GM12892 (cell line): ENCODE measurements around the gene KHSRP.

Experiments
- DNase-seq: peaks from one replicate; pipeline ENCODE4 v3.0.0; 2011; ENCODE audit not compliant: insufficient read length
- FAIRE-seq: peaks from 2 replicates; lab custom pipeline; 2011; peaks lifted over from hg19 to GRCh38; lab: Jason Lieb, UNC
- POLR2A ChIP-seq: IDR thresholded peaks from 2 replicates; pipeline ENCODE4 v1.6.1; 2011; ENCODE audit warnings: low read depth, low read length, control low read depth
- POLR2AphosphoS5 ChIP-seq: IDR thresholded peaks from 2 replicates; pipeline ENCODE4 v1.6.1; 2011; ENCODE audit warnings: low read depth, low read length, control low read depth
- TAF1 ChIP-seq: IDR thresholded peaks from 2 replicates; pipeline ENCODE4 v1.6.1; 2011; ENCODE audit warnings: low read depth, mild to moderate bottlenecking, control low read depth, low read length, borderline replicate concordance

Gene KHSRP

DNA sequence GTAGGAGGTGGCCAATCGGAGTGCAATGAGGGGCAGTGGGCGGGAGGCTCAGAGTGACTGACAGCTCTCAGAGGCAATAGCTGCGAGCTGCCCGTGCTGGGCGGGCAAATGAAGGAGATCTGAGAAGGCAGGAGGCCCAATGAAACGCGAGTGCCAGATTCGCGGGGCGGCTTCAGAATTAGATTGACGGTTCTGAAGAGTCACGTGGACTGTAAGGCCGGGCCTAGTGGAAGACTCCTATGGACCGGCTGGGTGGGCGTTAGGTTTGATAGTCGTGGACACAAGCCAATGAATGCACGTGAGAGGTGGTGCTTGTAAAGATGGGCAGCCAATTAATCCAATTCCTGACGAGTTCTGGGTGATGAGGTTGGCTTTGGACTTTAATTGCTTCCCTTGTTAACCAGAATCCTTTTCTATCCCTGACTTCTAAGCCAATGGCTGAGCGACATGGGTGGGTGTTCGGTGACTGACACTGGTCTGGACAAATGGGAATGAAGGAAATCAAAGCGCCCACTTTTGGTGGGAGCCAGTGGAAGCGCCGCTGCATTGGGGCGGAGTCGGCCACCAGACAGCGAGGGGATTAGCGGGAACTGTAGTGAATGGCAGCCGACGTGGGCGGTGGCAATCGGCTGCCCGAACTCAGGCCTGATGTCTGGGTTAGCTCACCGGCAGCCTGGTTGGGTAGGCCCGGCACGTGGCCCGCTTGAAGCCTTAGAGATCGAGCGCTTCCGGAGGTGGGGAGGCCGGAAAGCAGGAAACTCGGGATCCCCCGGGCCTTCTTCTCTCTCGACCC lies 524 bp upstream of the KHSRP start:
- peak; percentile 100 for FAIRE-seq
- TF ChIP-seq TAF1: no peak
- peak; percentile 46; the same call in 1 of the 2 replicates for TF ChIP-seq POLR2A
- 0 out of 2 replicates have a peak, but pooled peaks have one; percentile 11 for TF ChIP-seq POLR2AphosphoS5
- peak; percentile 99 for DNase-seq

DNA sequence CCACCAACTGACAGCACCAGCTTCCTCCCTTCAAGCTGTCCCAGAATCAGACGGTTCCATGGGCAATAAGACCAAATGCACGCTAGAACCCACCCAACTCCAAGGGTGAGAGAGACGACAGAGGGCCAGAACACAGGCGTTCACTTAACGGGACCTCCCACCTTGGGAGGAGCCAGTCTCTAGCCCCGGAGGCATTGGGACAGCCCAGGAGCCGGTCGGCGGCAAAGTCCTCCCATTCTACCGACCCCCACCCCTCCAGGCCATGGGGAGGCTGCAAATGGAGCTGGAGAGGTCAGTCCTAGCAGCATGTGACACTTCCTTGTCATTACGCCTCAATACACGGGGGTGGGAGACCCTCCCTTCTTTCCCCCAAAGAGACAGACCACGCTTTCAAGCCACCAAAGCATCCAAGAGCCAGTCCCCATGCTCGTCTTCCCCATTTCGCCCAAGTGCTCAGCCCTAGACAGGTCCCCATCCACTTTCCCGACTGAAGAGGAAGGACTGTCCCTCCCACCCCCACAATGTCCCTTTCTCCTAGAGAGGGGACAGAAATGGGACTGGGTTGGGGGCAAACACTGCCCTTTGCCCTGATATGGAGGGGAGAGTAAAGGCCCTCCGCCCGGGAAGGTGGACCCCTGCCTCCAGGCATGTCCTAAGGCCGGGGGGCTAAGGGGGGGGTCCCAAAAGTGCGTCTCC lies 964 bp downstream of the KHSRP start:
- DNase-seq (no peak), FAIRE-seq (peak; percentile 64)
- TF ChIP-seq POLR2AphosphoS5 (0 out of 2 replicates have a peak, but pooled peaks have one; percentile 19), POLR2A (no peak), TAF1 (no peak)

DNA sequence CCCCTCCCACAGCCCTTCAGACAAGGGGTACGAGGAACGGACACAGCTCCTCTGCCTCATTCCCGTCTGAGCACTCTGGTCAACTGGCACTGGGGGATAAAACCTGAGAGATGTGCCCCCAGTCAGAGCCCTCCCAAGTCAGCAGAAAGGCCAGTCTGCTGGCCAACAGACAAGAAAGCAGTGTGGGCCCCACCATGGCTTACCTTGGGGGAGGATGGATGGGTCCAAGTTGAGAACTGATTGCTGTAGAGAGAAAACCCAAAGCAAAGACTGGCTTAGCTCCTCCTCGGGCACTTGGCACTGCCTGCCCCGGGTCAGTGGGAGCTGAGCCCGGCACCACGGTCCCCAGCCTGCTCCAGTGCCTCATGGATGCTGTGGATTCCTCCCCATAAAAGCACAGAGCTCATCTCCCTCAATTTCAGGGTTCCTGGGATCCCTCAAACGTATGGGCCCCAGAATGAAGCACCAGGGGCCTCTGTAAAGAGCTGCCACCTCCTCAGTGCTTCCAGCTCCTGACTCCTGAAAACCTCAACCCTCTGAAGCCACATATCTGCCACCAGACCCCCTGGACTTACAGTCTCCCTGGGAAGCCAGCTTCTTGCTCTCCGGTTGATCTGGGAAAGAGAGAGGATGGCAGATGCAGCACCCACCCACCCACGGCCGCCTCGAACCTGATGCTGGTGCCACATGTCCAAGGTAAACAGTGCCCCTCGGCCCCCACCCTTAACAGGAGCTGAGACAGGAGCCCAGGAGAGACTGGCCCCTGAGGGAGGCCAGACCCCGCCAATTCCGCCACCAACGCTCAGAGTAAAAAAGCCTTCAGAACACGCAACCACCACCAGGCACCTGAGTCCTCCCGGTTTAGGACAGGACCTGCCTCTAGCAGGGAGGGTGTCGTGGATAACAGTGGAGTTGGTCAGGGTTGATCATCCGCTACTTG lies 3.3 kb downstream of the KHSRP start:
- TF ChIP-seq POLR2A (no peak), TAF1 (no peak), POLR2AphosphoS5 (0 out of 2 replicates have a peak, but pooled peaks have one; percentile 21)
- DNase-seq (no peak), FAIRE-seq (peak; percentile 42)

DNA sequence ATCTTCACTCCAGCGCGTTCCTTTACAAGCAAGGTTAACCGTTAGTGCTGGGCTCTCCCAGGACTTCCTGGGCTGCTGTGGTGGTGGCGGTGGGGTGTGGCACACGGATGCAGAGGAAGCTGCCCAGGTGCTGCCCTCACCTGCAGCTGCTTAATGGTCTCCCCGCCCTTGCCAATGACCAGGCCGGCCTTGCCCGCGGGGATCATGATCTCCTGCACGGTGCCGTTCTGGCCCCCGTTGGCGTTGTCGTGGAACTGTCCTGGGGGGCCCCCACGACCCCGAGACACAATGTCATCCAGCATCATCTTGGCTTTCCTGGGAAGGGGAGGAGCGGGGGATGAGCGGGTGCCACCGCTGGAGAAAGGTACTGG lies 6.1 kb downstream of the KHSRP start:
- no peak for TF ChIP-seq POLR2A
- no peak for TF ChIP-seq POLR2AphosphoS5
- no peak for TF ChIP-seq TAF1
- no peak for DNase-seq

DNA sequence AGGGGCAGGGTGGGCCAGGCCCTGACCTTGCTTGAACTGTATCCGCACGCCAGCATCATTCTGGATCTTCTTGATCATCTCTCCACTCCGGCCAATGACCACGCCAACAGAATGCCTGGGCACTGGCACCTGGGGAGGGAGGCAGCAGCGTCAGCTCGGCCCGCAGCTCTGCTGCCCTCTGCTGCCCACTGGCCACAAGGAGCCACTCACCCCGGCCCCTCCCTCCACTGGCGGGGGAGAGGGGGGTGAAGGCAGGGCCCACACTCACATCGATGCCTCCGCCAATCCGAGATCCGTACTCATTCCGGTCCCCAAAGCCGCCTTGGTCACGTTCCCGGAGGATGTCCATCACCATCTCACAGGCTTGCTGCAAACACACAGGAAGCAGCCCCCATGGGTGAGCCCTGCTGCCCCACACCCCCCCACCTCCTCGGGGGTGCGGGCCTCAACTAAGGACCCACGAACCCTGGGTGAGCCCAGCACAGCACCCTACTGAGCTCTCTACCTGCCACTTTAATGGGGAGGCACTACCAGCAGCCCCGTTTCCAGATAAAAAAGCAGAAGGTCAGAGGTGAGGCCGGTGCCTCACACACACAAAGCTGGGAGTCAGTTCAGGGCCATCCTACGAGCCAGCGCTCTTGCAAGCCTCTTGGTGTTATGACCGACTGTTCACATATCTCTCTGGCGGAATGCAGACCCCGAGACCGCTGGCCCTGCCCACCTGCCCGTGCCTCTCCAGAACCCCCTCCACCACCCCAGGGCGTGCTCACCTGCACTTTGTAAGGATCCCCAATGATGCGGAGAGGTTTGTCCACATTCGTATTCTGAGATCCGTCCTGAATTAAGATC lies 6.7 kb downstream of the KHSRP start:
- FAIRE-seq (no peak), DNase-seq (no peak)
- TF ChIP-seq TAF1 (no peak), POLR2AphosphoS5 (no peak; the same call in 1 of the 2 replicates), POLR2A (no peak; the same call in none of the 2 replicates)

More for the DNA sequence above, 6.1 kb downstream of the KHSRP start:
- FAIRE-seq: no peak

DNA sequence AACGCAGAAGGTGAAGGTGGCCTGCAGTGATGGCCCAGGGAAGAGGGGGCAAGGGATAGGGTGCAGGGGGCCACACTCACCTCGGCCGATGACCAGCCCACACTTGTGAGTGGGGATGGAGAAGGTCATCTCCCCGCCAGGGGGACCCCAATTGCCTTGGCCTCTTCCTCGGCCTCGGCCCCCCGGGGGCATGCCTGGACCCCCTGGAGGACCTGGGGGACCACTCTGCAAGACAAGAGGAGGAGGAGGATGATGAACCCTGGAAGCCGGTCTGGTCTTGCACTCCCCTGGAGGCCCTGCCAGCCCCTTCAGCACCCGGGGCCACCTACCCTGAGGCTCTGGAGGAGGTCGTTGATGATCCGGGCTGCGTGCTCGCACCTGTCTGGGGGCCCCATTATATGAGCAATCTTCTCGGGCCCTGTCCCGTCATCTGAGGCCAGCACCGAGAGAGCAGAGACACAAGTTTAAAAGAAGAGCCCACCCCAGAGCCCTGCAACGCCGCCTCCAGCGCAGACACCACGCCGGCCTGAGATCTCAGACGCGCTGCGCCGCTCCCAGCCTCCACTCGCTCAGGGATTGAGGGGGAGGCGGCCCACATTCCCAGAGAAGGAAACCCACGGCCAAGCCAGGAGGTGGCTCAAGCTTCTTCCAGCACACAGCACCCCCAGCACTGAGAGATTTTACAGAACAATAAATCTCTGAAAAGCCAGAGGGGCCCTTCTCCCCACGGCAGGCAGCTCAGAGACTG lies 7.8 kb downstream of the KHSRP start:
- DNase-seq: no peak
- TF ChIP-seq POLR2AphosphoS5: 0 out of 2 replicates have a peak, but pooled peaks have one; percentile 3
- no peak for TF ChIP-seq TAF1
- no peak for FAIRE-seq

DNA sequence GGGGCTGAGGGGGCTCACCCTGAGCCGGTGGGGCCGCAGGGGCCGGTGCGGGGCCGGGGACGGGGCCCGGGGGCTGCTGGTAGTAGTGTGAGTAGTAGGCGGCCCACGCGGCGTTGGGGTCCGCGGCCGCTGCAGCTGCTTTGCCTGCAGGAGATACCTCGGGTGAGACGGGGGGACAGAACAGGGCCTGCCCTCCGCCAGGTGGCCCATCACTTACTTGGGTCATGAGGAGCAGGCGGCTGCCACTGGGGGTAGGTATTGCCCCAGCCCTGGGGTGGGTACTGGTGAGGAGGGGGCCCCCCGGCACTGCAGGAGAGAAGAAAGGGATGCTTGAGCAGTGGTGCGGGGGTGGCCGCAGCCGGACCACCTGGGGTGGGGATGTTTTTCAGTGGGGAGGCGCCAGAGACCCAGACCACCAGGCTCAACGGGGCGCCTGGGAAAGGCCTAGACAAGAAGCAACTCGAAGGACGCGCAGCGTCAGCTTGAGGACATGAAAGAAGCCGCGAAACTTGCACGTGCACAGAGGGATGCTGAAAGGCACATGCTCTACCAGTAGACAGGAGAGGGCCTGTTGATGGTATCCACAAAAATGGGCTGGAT lies 8.9 kb downstream of the KHSRP start:
- FAIRE-seq: no peak
- TF ChIP-seq POLR2AphosphoS5 (no peak), TAF1 (no peak), POLR2A (no peak)
- DNase-seq: no peak

DNA sequence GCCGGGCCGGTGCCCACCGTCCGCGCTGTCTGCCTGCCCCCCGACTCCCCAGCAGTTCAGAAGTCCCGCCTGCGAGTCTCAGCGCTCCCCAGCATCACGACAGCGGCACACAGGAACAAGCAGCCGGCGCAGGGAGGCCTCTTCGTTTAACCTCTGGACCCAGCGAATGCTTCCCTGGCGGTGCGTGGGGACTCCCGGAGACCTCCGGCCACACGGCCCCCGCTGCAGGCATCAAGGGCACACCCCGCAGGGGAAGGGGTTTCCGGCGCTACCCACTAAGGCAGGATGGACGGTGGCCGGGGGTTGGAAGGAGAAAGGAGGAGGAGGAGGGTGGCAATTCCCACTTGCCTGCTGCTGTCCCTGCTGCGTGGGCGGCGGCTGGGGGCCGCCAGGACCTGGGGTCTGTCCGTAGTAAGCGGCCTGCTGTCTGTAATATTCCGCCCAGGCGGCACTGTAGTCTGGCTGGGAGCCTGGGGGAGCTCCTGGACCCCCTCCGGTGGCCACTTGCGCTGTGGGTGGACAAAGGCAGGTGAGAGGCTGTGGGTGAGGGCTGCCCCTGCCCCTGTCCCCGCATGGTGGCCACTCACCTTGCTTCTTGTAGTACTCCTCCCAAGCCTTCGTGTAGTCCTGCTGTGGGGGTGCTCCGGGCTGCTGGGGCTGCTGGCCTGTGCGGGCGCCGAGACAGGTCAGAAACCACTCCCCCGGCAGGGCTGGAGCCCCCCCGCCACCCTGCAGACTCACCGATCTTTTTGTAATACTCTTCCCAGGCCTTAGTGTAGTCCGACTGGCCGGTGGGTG lies 9.6 kb downstream of the KHSRP start:
- FAIRE-seq: no peak
- no peak for DNase-seq
- TF ChIP-seq POLR2AphosphoS5 (no peak), POLR2A (no peak), TAF1 (no peak)
